Measurements from ENCODE around the gene ROCK2.
"Not testable (repeated sequence)": the region's sequence is repeated elsewhere in the genome, so short reads cannot be mapped to it uniquely, and the experiment has no call there.

The ROCK2 gene

GRCh38 chr2:11305958-11306357, 38.5 kb downstream of the ROCK2 start:
- no peak for DNase-seq

DNA sequence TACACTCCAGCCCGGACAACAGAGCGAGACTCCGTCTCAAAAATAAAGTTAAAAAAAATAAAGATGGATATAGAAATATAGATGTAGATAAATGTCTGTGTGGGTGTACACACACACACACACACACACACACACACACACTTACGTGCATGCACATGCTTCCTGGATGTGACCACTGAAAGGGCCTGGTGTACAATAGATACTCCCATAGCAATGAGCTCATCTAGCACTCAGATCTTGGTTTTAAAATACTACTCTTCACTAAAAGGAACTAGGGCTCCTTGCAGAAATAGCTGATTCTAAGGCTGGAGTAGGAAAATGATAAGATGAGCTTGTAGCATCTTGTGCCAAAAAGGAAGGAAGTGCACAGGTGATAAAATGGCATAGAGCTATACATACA, 39.1 kb downstream of the ROCK2 start:
- DNase-seq = no peak

GRCh38 chr2:11304476-11304875, 40.0 kb downstream of the ROCK2 start:
- no peak for DNase-seq

- DNase-seq = no peak
Observed at GRCh38 chr2:11303290-11304013, 41.0 kb downstream of the ROCK2 start.

DNA sequence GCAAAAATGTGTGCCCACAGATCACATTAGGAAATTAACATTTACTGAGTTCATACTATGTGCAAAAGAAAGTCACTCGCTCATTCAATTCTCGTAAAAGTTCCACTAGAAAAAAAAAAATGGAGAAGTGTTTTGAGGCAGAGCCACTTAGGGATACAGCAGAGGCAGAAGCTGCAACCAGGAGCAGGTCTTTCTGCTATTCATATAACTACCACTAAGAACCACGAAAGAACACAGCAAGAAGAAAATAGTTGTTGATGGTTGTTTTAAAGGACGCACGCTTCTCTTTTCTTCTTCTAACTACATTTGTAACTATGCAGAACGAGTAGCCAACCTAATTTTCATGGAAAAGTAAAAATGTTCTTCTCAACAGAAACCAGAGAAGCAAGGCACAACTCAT, 45.0 kb downstream of the ROCK2 start:
- DNase-seq = no peak

- DNase-seq = no peak
Observed at GRCh38 chr2:11298592-11298991, 45.8 kb downstream of the ROCK2 start.

- no peak for DNase-seq
Observed at GRCh38 chr2:11296401-11296800, 48.0 kb downstream of the ROCK2 start.

GRCh38 chr2:11292464-11293255, 51.8 kb downstream of the ROCK2 start:
- DNase-seq = no peak

- no peak for DNase-seq
Observed at GRCh38 chr2:11290713-11291112, 53.7 kb downstream of the ROCK2 start.

DNA sequence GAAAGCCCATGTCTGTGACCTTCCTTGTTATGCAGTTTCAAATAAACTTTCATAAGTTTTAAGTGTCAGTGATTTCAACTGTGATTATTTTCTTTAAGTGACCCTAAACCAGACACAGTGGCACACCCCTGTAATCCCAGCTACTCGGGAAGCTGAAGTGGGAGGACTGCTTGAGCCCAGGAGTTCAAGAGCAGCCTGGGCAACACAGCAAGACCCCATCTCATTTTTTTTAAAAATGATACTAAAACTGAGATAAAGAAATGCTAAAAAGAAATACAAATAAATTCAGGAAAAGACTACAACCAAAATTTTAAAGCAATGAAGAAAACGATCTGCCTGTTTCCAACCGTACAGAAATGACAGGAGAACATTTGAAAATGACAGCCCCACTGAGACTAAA, 54.2 kb downstream of the ROCK2 start:
- no peak for DNase-seq

- DNase-seq = no peak
Observed at GRCh38 chr2:11288431-11288830, 56.0 kb downstream of the ROCK2 start.

DNA sequence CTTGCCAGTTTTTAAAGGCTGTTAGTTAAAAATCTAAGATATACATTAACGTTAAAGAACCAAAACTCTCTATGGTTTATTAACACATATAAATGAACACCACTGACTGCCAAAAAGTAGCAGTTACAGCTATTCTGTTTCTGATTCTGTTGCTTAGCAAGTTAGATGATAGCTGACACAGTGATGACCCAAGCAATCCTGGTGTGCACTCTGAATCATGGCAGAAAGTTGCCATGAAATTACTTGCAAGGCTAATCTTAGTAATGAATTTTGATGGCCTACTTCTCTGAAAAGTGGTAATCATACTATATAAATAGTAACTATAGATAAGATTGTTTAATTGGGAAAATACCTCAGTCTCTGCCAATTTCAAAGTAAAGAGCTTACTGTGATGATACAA, 57.7 kb downstream of the ROCK2 start:
- no peak for DNase-seq

- DNase-seq = no peak
Observed at GRCh38 chr2:11286323-11286722, 58.1 kb downstream of the ROCK2 start.

GRCh38 chr2:11285499-11285898, 58.9 kb downstream of the ROCK2 start:
- DNase-seq = no peak

GRCh38 chr2:11281186-11281585, 63.2 kb downstream of the ROCK2 start:
- no peak for DNase-seq

- DNase-seq = no peak
Observed at GRCh38 chr2:11280713-11281112, 63.7 kb downstream of the ROCK2 start.

DNA sequence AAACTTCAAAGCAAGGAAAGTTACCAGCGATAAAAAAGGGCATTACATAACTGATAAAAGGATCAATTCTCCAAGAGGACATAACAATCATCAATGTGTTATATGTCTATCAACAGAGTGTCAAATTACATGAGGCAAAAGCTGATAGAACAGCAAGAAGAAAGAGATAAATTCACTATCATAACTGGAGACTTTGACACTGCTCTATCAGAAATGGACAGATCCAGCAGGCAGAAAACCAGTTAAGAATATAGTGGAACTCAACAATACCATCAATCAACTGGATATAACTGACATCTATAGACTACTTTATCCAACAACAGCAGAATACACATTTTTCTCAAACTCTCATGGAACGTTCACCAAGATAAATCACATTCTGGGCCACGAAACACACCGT, 65.0 kb downstream of the ROCK2 start:
- DNase-seq = no peak

- DNase-seq = no peak
Observed at GRCh38 chr2:11278219-11278618, 66.2 kb downstream of the ROCK2 start.

DNA sequence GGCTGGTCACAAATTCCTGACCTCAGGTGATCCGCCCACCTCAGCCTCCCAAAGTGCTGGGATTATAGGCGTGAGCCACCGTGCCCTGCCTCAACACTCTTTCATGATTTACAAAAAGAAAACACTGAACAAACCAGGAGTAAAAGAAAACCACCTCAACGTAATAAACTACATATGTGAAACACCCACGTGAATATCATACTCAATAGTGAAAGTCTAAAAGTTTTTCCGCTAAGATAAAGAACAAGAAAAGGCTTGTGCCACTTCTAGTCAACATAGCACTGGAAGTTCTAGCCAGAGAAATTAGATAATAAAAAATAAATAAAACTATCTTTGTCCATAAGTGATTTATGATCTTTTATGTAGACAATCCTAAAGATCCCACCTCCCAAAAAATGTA, 68.5 kb downstream of the ROCK2 start:
- no peak for DNase-seq

DNA sequence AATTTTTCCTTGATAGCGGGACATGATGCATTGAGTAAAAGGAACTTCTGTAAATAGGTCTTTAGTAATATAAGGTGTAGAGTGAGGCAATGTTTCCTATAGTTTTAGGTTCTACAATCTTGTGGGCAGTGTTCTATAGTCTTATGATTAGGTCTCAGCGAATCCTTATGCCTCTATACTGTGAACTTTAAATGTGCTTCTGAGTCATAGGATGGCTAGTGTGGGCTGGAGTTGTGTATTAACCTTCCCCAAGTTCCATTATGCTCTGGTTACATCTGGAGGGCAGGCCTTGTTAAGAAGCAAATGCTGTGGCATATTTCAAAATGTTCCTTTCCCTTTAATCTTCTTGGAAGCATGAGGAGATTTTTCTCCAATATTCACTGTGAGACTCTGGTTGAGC, 73.5 kb downstream of the ROCK2 start:
- no peak for DNase-seq

DNA sequence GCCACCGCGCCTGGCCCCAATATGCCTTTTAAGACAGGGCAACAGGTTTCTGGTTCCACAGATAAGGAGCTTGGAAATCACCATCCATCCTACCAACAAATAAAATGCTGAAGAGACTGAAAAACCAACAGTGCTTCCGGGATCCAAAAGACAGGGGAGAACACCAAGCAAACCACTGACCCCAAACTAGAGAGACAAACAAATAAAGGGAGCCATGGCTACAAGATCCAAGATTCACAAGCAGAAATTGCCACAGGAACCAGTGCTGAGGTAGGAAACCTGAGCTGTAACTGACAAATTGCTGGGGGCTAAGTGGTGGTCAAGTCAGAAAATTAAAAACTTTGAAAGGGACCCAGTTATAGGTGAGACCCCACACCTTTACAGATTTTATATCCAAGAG, 76.5 kb downstream of the ROCK2 start:
- no peak for DNase-seq

GRCh38 chr2:11264818-11265217, 79.6 kb downstream of the ROCK2 start:
- no peak for DNase-seq

- no peak for DNase-seq
Observed at GRCh38 chr2:11264007-11264406, 80.4 kb downstream of the ROCK2 start.

DNA sequence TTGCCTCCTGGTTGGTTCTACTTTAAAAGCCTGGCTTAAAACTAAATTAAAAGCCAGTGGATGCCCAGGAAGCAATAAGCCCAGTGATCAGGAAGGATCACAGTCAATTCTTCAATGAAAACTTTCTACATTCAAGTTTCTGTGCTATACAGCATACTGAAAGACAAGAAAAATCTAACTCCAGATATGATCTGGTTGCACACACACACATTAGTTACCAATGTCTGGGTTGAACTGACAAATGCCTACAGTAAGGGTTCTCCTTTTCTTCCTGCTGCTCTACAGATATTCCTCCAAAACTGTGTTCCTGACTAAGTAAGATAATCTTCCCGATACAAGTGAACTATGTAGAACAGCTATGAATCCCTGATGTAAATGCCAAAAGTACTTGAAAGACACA, 81.3 kb downstream of the ROCK2 start:
- no peak for DNase-seq

- not testable (repeated sequence) for DNase-seq
Observed at GRCh38 chr2:11262438-11262837, 82.0 kb downstream of the ROCK2 start.
